Glutamatergic neuron (in vitro differentiated cells): ENCODE measurements around the gene RASL12. TPM values are rescaled to one million over a fixed set of nuclear protein-coding genes. Genes with fewer than 3 reads are reported as not detected.

ENCODE experiments used
- DNase-seq: peaks from one replicate; pipeline ENCODE4 v3.0.0; 2022
- H3K27ac Mint-ChIP-seq: one replicate; pipeline ENCODE4 v1.8.0; 2020; ENCODE audit warnings: mild to moderate bottlenecking, mixed read lengths, inconsistent platforms; ENCODE audit not compliant: unreplicated experiment
- H3K27me3 Mint-ChIP-seq: one replicate; pipeline ENCODE4 v1.8.0; 2020; ENCODE audit warnings: mild to moderate bottlenecking, moderate library complexity, mixed read lengths, inconsistent platforms; ENCODE audit not compliant: unreplicated experiment
- H3K36me3 Mint-ChIP-seq: one replicate; pipeline ENCODE4 v1.8.0; 2020; ENCODE audit warnings: mild to moderate bottlenecking, mixed read lengths, inconsistent platforms; ENCODE audit not compliant: unreplicated experiment
- H3K4me1 Mint-ChIP-seq: one replicate; pipeline ENCODE4 v1.8.0; 2020; ENCODE audit warnings: mild to moderate bottlenecking, low read depth, mixed read lengths, inconsistent platforms; ENCODE audit not compliant: unreplicated experiment
- H3K4me3 Mint-ChIP-seq: one replicate; pipeline ENCODE4 v1.8.0; 2020; ENCODE audit warnings: mild to moderate bottlenecking, mixed read lengths, inconsistent platforms; ENCODE audit not compliant: unreplicated experiment
- H3K9me3 Mint-ChIP-seq: one replicate; pipeline ENCODE4 v1.8.0; 2020; ENCODE audit warnings: mild to moderate bottlenecking, moderate library complexity, mixed read lengths, inconsistent platforms; ENCODE audit not compliant: unreplicated experiment
- total RNA-seq: library from RNA; stranded (reverse); fragmentation: NEBNext Ultra II Directional; extraction: Animal tissue kit (Norgen Biotek cat#: 25700); gene quantifications from one replicate; pipeline ENCODE4 v1.2.1, GENCODE V29; 2021; ENCODE audit not compliant: unreplicated experiment
- TF ChIP-seq, protein P1 (sequence below): fragments of 200-600 bp; sonication (generic); IDR thresholded peaks from one replicate; pipeline ENCODE4 v1.5.0; 2021; ENCODE audit not compliant: partially characterized antibody, unreplicated experiment

Gene RASL12
- total RNA-seq, 1 donor from 2014 or later: 0.44 TPM

DNA sequence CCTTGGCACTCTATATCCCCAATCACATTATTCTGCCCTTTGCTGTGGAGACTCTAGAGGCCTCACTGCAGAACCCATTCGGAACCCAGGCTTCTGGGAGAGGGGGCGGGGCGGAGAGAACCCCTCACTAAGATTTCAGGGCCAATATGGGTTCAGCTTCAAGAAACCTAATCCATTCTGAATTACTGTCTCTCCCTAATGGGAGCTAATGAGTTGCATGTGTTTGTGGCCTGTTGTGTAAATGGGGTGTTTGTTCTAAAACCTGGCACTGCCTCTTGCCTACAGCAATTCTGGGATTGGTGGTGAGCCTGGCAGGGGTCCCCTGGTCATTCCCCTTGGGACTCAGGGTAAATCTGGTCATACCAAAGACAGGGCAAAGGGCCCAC is 605 bp upstream of the RASL12 start:
- H3K27ac Mint-ChIP-seq: no peak overlapping the region
- H3K27me3 Mint-ChIP-seq: peaks cover 10% of the 10 kb centered on the region
- TF ChIP-seq, protein P1, sequence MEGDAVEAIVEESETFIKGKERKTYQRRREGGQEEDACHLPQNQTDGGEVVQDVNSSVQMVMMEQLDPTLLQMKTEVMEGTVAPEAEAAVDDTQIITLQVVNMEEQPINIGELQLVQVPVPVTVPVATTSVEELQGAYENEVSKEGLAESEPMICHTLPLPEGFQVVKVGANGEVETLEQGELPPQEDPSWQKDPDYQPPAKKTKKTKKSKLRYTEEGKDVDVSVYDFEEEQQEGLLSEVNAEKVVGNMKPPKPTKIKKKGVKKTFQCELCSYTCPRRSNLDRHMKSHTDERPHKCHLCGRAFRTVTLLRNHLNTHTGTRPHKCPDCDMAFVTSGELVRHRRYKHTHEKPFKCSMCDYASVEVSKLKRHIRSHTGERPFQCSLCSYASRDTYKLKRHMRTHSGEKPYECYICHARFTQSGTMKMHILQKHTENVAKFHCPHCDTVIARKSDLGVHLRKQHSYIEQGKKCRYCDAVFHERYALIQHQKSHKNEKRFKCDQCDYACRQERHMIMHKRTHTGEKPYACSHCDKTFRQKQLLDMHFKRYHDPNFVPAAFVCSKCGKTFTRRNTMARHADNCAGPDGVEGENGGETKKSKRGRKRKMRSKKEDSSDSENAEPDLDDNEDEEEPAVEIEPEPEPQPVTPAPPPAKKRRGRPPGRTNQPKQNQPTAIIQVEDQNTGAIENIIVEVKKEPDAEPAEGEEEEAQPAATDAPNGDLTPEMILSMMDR: no peak
- peaks cover 2% of the 10 kb centered on the region for H3K9me3 Mint-ChIP-seq
- peak overlapping the region; percentile 32 for H3K4me3 Mint-ChIP-seq
- H3K4me1 Mint-ChIP-seq: peaks cover 2% of the 10 kb centered on the region
- no peaks in the 10 kb centered on the region for H3K36me3 Mint-ChIP-seq
- DNase-seq: no peak

DNA sequence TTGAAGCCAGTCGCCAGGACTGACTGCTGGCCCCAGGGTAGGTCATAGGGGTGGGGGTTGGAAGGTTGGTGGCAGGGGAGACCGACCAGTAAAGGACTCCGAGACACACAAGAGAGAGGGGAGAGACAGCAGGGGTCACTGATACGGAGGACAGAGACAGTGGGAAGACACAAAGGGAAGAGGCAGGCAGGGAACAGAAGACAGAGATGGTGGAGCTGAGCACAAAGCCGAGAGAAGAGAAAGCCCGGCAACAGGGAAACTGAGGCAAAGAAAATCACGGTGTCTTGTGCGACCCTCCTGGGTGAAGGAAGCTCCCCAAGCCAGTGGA is 510 bp downstream of the RASL12 start:
- peaks cover 10% of the 10 kb centered on the region for H3K27me3 Mint-ChIP-seq
- peaks cover 2% of the 10 kb centered on the region for H3K4me1 Mint-ChIP-seq
- H3K27ac Mint-ChIP-seq: no peak overlapping the region

DNA sequence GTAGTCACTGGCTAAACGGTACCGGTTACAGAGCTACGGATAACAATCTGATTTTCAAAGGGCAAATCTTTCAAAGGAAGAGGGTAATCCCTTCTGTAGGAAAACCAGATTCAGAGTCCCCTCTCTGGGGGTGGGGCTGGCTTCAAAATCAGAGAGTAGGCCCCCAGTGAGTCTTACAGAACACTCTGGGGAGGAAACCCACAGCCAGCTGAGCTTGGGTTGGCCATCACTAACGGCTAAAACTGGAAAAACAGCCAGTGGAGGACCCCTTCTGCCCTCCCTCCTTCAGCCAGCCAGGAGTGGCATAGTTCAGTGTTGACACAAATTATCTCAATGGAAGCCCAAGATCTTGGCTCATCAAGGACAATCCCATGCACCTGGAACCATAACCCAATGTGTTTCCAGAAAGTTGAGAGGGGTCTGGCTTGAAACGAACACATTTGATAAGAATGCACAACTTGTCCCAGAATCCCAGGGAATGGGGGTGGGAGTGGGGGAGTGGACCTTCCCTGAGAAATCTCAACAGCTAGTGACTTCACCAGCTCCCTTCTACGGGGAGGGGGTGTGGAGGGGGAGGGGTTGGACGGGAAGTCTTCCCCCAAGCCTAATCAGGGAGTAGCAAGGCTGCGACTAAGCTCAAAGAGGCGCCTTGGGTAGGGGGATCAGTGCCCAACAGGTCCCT is 1.0 kb downstream of the RASL12 start:
- Mint-ChIP-seq H3K27ac (no peak overlapping the region), H3K9me3 (peaks cover 2% of the 10 kb centered on the region), H3K4me1 (peaks cover 2% of the 10 kb centered on the region), H3K27me3 (peaks cover 10% of the 10 kb centered on the region), H3K36me3 (no peaks in the 10 kb centered on the region), H3K4me3 (peak overlapping the region; percentile 63)
- TF ChIP-seq, protein P1: no peak
- no peak for DNase-seq

More for the DNA sequence above, 510 bp downstream of the RASL12 start:
- peaks cover 2% of the 10 kb centered on the region for H3K9me3 Mint-ChIP-seq
- TF ChIP-seq, protein P1: no peak
- H3K4me3 Mint-ChIP-seq: peak overlapping the region; percentile 63
- H3K36me3 Mint-ChIP-seq: no peaks in the 10 kb centered on the region
- no peak for DNase-seq

DNA sequence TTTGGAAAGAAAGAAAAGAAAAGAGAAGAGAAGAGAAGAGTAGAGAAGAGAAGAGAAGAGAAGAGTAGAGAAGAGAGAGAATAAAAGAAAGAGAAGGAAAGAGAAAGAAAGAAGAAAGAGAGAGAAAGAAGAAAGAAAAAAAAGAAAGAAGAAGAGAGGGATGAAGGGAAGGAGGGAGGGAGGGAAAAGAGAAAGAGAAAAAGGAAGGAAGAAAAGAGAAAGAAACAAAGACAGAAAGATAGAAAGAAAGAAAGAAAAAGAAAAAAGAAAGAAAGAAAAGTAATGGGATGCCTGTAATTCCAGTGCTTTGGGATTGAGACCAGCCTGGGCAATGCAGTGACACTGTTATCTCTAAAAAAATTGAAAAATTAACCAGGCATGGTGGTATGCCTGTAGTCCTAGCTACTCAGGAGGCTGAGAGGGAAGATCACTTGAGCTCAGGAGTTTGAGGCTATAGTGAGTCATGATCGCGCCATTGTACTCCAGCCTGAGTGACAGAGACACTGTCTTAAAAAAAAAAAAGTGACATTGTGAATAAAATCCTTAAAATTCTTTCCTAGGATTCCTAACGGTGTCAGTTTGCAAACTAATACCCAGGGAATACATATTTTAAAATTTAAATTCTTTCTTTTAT is 1.7 kb downstream of the RASL12 start:
- H3K27ac Mint-ChIP-seq: no peak overlapping the region

DNA sequence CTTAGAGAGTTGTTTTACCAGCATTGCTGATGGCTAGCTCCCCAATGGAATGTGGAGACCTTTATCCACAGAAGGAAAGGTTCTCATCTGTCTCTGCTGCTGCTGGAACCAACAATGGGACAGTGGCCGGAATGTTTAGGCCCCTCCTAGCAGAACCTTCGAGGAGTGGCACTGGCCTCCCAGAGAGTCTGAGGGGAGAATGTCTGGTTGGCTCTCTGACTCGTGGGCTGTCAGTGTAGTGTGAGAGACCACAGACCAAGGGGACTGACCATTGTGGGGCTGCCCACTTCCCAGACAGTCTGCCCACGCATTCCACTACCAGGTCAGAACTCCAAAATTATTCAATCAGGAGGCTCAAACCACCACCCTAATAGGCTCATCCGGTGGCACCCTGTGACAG is 5.1 kb downstream of the RASL12 start:
- H3K27me3 Mint-ChIP-seq: peaks cover 3% of the 10 kb centered on the region
- TF ChIP-seq, protein P1: no peak
- H3K9me3 Mint-ChIP-seq: no peaks in the 10 kb centered on the region
- H3K27ac Mint-ChIP-seq: no peak overlapping the region
- H3K4me3 Mint-ChIP-seq: no peak overlapping the region
- H3K4me1 Mint-ChIP-seq: peaks cover 2% of the 10 kb centered on the region
- no peak for DNase-seq
- H3K36me3 Mint-ChIP-seq: no peaks in the 10 kb centered on the region

More for the DNA sequence above, 1.7 kb downstream of the RASL12 start:
- no peak for DNase-seq
- Mint-ChIP-seq H3K9me3 (peaks cover 2% of the 10 kb centered on the region), H3K4me1 (peaks cover 2% of the 10 kb centered on the region), H3K27me3 (peaks cover 10% of the 10 kb centered on the region), H3K36me3 (no peaks in the 10 kb centered on the region), H3K4me3 (no peak overlapping the region)
- TF ChIP-seq, protein P1: no peak
